Sigmoid colon (tissue), 7 donors: ENCODE measurements around the gene AGTR1. TPM values are rescaled to one million over a fixed set of nuclear protein-coding genes. Genes with fewer than 3 reads are reported as not detected.

Experiments used
- DNase-seq: peaks from one replicate; pipeline ENCODE4 v3.0.0-alpha.2; 2019
- H3K27ac ChIP-seq, 4 donors: fragments of 200-600 bp; sonication (generic); one replicate each; pipeline ENCODE4 v1.5.1; 2016 to 2019; ENCODE audit warnings: mild to moderate bottlenecking in 1 of 4
- H3K27me3 ChIP-seq, 3 donors: fragments of 200-600 bp; sonication (generic); one replicate each; pipeline ENCODE4 v1.5.1; 2019; ENCODE audit warnings: mild to moderate bottlenecking in 1 of 3
- H3K36me3 ChIP-seq, 4 donors: fragments of 200-600 bp; sonication (generic); one replicate each; pipeline ENCODE4 v1.5.1; 2016 to 2019
- H3K4me1 ChIP-seq, 4 donors: fragments of 200-600 bp; sonication (generic); one replicate each; pipeline ENCODE4 v1.5.1; 2017 to 2019
- H3K4me3 ChIP-seq, 4 donors: fragments of 200-600 bp; sonication (generic); one replicate each; pipeline ENCODE4 v1.5.1; 2017 to 2019; ENCODE audit warnings: mild to moderate bottlenecking in 2 of 4, moderate library complexity in 1 of 4
- H3K9me3 ChIP-seq, 4 donors: fragments of 200-600 bp in 3 of 4; sonication (generic) in 3 of 4; one replicate each; pipeline versions ENCODE4 v1.5.1 to v1.6.1; 2013 to 2019
- CTCF ChIP-seq, 4 experiments: fragments of 450-650 bp in 3 of 4; fragments of 200-600 bp in 1 of 4; IDR thresholded peaks; one replicate each; pipeline ENCODE4 v1.5.1; 2016 to 2019; ENCODE audit warnings: antibody characterized with exemption in 4 of 4, mild to moderate bottlenecking in 3 of 4, moderate library complexity in 2 of 4
- EP300 ChIP-seq, 4 donors: sonication (generic); formaldehyde crosslinking; IDR thresholded peaks; one replicate each; pipeline ENCODE4 v1.6.1; 2017; ENCODE audit warnings: antibody characterized with exemption in 4 of 4
- POLR2A ChIP-seq, 2 donors: fragments of 450-650 bp; IDR thresholded peaks; one replicate each; pipeline ENCODE4 v1.6.1; 2016; ENCODE audit warnings: antibody characterized with exemption in 2 of 2, mild to moderate bottlenecking in 2 of 2, moderate library complexity in 2 of 2
- POLR2AphosphoS5 ChIP-seq, 4 donors: sonication (generic); formaldehyde crosslinking; IDR thresholded peaks; one replicate each; pipeline ENCODE4 v1.6.1; 2017; ENCODE audit warnings: antibody characterized with exemption in 4 of 4
- WGBS, 2 donors: extraction: QIAGEN DNeasy Blood & Tissue Kit; methylation state at CpG; one replicate each; pipeline ENCODE4 v1.1.7; 2013; 5-methylcytosine and 5-hydroxymethylcytosine counted together
- intact Hi-C: fragments of 100-400 bp; cut with DNase I; formaldehyde crosslinking; loops from one replicate; pipeline ENCODE4 v1.15.1; 2023
- polyA plus RNA-seq, 3 donors: library from polyadenylated mRNA; stranded (reverse); fragments of 200-250 nt; gene quantifications; one replicate each; pipeline ENCODE4 v1.2.3, GENCODE V29; 2013
- total RNA-seq, 4 donors: library from RNA; depleted of rRNA; stranded (reverse); fragments of >200 nt; gene quantifications; one replicate each; pipeline ENCODE4 v1.1.0, GENCODE V29; 2016
- donor health status: healthy with polysubstance abuse.
- donor health status: Bipolar disorder and iron deficiency.
- donor health status: healthy.

The AGTR1 gene
- total and polyA plus RNA-seq, 7 donors, result 1.2 to 77.8 (median 43.6) TPM; not detected in 1

DNA sequence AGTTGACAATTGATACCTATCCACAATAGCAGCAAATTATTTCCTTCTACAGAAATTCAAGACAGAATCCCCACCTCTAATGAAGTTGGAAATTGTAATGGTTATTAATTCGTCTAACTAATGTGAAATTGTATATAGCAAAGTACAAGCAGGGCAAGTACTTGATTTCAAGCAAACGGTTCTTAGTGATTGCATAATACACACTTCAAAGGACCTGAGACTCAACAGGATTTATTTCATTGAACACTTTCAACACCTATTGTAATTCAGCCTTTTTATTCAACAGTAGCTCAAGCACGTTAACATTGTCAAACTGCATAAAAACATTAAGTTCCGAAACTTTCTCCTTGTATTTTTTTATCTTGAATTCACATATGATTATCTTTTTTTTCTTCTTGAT is 40.2 kb upstream of the AGTR1 start:
- intact Hi-C loops, result no loop called here
- no peak for DNase-seq
- Histone ChIP-seq H3K4me1 (peaks cover 0 to 5% (median 2%) of the 10 kb centered on the region in 4 donors), H3K9me3 (peaks cover 0 to 3% (median 0%) of the 10 kb centered on the region in 4 donors), H3K27ac (no peak overlapping the region), H3K27me3 (no peaks in the 10 kb centered on the region), H3K4me3 (no peak overlapping the region), H3K36me3 (no peaks in the 10 kb centered on the region)
- WGBS, 2 donors, result 87 to 89% methylated on average over 4 of the region's 4 CpGs
- no peak for TF ChIP-seq POLR2A (IDR thresholded peaks at IDR 0.05)
- TF ChIP-seq EP300 (IDR thresholded peaks at IDR 0.05), result no peak
- TF ChIP-seq POLR2AphosphoS5 (IDR thresholded peaks at IDR 0.05), result no peak
- no peak for TF ChIP-seq CTCF (IDR thresholded peaks at IDR 0.05)

DNA sequence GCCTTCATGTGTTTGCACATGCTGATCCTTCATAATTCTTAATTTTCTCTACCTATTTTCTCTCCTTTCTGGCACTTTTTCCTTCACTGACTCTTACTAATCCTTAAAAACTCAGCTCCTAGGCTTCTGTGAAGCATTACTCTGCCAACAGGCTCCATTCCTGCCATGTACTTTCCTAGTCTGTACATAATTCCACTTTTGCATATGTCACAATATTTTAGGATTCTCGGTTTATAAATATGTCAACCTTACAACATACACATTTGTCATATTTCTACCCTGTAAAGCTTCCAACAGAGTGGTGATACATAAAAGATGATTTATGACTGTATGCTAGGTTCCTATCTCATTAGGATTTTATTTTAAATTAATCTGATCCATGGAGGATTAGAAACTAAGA is 38.2 kb upstream of the AGTR1 start:
- H3K27me3 ChIP-seq, result no peaks in the 10 kb centered on the region
- H3K36me3 ChIP-seq, result no peaks in the 10 kb centered on the region
- H3K27ac ChIP-seq, result no peak overlapping the region
- no peak for DNase-seq
- peaks cover 0 to 5% (median 2%) of the 10 kb centered on the region in 4 donors for H3K4me1 ChIP-seq
- no peak overlapping the region for H3K4me3 ChIP-seq
- intact Hi-C loops, result no loop called here
- 82 to 92% methylated on average over 1 of the region's 1 CpG for WGBS, 2 donors
- H3K9me3 ChIP-seq, result peaks cover 0 to 3% (median 0%) of the 10 kb centered on the region in 4 donors
- TF ChIP-seq EP300 (IDR thresholded peaks at IDR 0.05), result no peak
- TF ChIP-seq CTCF (IDR thresholded peaks at IDR 0.05), result no peak
- TF ChIP-seq POLR2A (IDR thresholded peaks at IDR 0.05), result no peak
- no peak for TF ChIP-seq POLR2AphosphoS5 (IDR thresholded peaks at IDR 0.05)

- intact Hi-C loops, result no loop called here
- Histone ChIP-seq H3K4me3 (no peak overlapping the region), H3K4me1 (no peaks in the 10 kb centered on the region), H3K27me3 (no peaks in the 10 kb centered on the region), H3K9me3 (no peaks in the 10 kb centered on the region), H3K27ac (no peak overlapping the region), H3K36me3 (no peaks in the 10 kb centered on the region)
- DNase-seq, result no peak
- no peak for TF ChIP-seq POLR2A (IDR thresholded peaks at IDR 0.05)
- TF ChIP-seq POLR2AphosphoS5 (IDR thresholded peaks at IDR 0.05), result no peak
These were observed 17.4 kb upstream of the AGTR1 start for GRCh38 chr3:148680289-148680688.

- Histone ChIP-seq H3K27me3 (no peaks in the 10 kb centered on the region), H3K27ac (no peak overlapping the region), H3K36me3 (no peaks in the 10 kb centered on the region), H3K4me3 (no peak overlapping the region), H3K9me3 (no peaks in the 10 kb centered on the region), H3K4me1 (no peaks in the 10 kb centered on the region)
- TF ChIP-seq CTCF (IDR thresholded peaks at IDR 0.05) (no peak), EP300 (IDR thresholded peaks at IDR 0.05) (no peak), POLR2AphosphoS5 (IDR thresholded peaks at IDR 0.05) (no peak), POLR2A (IDR thresholded peaks at IDR 0.05) (no peak)
- WGBS, 2 donors, result 40 to 67% methylated on average over 1 of the region's 1 CpG
- no peak for DNase-seq
- intact Hi-C loops, result no loop called here
These were observed 16.6 kb upstream of the AGTR1 start for GRCh38 chr3:148681080-148681479.

DNA sequence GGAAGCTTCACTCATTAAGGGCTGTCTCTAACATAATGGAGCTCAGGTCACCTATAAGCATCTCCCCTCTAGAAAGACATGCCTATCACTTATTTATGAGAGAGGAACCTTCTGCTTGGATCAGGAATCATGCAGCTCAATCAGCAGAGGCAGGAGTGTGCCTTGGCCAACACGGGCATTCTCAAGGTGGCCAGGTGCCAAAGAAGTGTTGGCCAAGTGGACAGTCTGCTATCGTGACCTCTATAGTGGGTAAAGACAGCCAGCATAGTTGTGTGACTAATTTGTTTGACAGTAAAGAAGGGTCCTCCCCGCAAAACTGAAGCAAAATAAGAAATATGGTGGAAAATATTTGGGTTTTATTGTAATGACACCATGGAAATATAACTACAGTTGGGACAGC is 14.7 kb upstream of the AGTR1 start:
- no peak overlapping the region for H3K4me3 ChIP-seq
- no peak for TF ChIP-seq CTCF (IDR thresholded peaks at IDR 0.05)
- no peak for TF ChIP-seq POLR2A (IDR thresholded peaks at IDR 0.05)
- no peak for TF ChIP-seq POLR2AphosphoS5 (IDR thresholded peaks at IDR 0.05)
- no peak for TF ChIP-seq EP300 (IDR thresholded peaks at IDR 0.05)
- no peak for DNase-seq
- H3K27ac ChIP-seq, result no peak overlapping the region
- no peaks in the 10 kb centered on the region for H3K36me3 ChIP-seq
- H3K9me3 ChIP-seq, result no peaks in the 10 kb centered on the region
- intact Hi-C loops, result no loop called here
- no peaks in the 10 kb centered on the region for H3K27me3 ChIP-seq
- H3K4me1 ChIP-seq, result no peaks in the 10 kb centered on the region
- WGBS, 2 donors, result 80 to 88% methylated on average over 3 of the region's 3 CpGs
